ENCODE measurements around the gene SCN9A.
A peak's percentile ranks its signal among the peaks of the same experiment; 100 is the strongest.

- TF ChIP-seq, protein P1, sequence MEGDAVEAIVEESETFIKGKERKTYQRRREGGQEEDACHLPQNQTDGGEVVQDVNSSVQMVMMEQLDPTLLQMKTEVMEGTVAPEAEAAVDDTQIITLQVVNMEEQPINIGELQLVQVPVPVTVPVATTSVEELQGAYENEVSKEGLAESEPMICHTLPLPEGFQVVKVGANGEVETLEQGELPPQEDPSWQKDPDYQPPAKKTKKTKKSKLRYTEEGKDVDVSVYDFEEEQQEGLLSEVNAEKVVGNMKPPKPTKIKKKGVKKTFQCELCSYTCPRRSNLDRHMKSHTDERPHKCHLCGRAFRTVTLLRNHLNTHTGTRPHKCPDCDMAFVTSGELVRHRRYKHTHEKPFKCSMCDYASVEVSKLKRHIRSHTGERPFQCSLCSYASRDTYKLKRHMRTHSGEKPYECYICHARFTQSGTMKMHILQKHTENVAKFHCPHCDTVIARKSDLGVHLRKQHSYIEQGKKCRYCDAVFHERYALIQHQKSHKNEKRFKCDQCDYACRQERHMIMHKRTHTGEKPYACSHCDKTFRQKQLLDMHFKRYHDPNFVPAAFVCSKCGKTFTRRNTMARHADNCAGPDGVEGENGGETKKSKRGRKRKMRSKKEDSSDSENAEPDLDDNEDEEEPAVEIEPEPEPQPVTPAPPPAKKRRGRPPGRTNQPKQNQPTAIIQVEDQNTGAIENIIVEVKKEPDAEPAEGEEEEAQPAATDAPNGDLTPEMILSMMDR (IDR thresholded peaks at IDR 0.05): peak in 5 of 6 experiments; percentile 12 to 46 (median 32)
- no peak for TF ChIP-seq POLR2A (IDR thresholded peaks at IDR 0.05)
Observed at GRCh38 chr2:166361351-166362153, 14.2 kb downstream of the SCN9A start.
